CD4-positive, alpha-beta T cell treated with Interleukin-17A for 4 hours (primary cell): ENCODE measurements around the gene FTCD.

Experiments used
- DNase-seq: peaks from one replicate; pipeline ENCODE4 v3.0.0-alpha.2; 2020; ENCODE audit warnings: mixed read lengths

Gene FTCD

GRCh38 chr21:46135782-46136395, 19.5 kb downstream of the FTCD start:
- no peak for DNase-seq

GRCh38 chr21:46131838-46132651, 23.3 kb downstream of the FTCD start:
- no peak for DNase-seq

- DNase-seq: no peak
Measured at GRCh38 chr21:46131588-46131837, 23.9 kb downstream of the FTCD start.

DNA sequence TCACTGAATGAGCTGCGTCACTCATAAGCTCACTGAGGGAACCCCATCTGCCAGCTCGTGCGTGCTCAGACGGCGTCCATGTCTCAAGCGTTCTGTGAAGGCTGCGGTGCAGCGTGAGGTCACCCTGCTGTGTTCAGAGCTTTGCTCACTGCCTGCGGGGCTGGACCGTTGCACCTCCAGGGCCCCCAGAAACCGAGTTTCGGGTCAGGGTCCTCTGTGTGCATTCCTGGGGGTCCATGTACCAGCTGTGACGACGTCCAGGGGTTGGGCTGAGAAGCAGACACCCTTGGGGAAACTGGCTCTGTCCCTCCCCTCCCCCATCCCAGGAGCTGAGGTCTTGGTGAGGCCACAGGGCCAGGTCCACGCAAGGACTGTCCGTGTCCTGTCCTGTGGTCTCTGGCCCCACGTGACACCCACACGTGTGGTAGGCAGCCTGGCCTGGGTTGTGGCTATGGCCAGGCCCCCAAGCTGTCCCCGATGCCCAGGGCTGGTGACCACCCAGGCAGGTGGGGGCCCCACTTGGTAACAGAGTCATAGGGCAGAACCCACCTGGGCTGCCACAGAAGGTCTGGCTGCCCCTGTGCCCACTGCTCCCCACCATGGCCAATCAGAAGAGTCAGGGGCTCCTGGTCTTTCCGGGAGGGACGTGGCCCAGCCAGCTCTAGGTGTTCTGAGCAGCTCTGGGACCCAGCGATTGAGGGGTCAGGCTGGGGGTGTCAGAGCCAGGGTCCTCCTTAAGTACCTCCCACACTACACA, 24.4 kb downstream of the FTCD start:
- DNase-seq: no peak

- no peak for DNase-seq
Measured at GRCh38 chr21:46129846-46130651, 25.3 kb downstream of the FTCD start.

- DNase-seq: no peak
Measured at GRCh38 chr21:46128933-46129571, 26.3 kb downstream of the FTCD start.

DNA sequence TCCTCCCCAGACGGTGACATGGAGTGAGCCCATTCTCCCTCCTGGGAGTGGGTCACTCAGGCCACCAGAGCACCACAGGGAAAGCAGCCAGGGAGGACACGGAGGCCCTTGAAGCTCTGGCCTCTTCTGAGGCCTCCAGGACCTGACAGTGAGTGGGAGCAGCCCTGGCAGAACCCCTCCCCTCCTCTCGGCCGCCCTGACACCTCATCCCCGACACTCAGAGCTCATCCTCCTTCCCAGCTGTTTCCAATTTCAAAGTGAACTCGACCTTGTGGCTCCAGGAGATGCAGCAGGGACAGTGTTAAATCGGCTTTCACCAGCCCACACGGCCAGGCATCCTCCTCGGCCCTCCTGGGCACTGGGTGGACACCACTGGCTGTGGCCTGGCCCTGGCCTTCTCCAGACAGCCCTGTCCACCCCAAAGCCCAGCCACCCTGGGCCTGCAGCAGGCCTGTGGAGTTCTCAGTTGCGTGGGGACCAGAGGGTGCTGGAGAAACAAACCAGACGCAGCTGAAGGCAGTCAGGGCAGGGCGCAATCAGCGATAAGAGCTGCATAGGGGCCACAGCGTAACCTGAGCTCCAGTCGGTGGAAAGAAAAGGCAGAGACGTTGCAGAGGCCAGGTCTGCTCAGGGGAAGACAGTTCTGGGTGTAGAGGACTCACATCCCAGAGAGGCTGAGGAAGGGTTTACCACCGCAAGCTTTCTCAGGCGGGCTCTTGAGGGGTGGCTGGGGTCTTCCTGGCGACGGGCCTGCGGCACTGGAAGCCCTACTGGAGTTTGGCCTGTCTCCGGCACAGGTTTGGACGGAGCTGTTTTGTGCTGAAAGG, 27.1 kb downstream of the FTCD start:
- DNase-seq: no peak

- no peak for DNase-seq
Measured at GRCh38 chr21:46127239-46128105, 27.9 kb downstream of the FTCD start.

- no peak for DNase-seq
Measured at GRCh38 chr21:46126309-46127238, 28.8 kb downstream of the FTCD start.

DNA sequence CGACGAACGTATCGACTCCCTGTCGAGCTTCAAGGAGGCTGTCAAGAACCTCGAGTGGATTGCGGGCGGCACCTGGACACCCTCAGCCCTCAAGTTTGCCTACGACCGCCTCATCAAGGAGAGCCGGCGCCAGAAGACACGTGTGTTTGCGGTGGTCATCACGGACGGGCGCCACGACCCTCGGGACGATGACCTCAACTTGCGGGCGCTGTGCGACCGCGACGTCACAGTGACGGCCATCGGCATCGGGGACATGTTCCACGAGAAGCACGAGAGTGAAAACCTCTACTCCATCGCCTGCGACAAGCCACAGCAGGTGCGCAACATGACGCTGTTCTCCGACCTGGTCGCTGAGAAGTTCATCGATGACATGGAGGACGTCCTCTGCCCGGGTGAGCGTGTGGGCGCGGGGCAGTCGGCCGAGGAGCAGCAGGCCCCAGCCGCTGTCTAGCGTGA, 29.5 kb downstream of the FTCD start:
- no peak for DNase-seq

DNA sequence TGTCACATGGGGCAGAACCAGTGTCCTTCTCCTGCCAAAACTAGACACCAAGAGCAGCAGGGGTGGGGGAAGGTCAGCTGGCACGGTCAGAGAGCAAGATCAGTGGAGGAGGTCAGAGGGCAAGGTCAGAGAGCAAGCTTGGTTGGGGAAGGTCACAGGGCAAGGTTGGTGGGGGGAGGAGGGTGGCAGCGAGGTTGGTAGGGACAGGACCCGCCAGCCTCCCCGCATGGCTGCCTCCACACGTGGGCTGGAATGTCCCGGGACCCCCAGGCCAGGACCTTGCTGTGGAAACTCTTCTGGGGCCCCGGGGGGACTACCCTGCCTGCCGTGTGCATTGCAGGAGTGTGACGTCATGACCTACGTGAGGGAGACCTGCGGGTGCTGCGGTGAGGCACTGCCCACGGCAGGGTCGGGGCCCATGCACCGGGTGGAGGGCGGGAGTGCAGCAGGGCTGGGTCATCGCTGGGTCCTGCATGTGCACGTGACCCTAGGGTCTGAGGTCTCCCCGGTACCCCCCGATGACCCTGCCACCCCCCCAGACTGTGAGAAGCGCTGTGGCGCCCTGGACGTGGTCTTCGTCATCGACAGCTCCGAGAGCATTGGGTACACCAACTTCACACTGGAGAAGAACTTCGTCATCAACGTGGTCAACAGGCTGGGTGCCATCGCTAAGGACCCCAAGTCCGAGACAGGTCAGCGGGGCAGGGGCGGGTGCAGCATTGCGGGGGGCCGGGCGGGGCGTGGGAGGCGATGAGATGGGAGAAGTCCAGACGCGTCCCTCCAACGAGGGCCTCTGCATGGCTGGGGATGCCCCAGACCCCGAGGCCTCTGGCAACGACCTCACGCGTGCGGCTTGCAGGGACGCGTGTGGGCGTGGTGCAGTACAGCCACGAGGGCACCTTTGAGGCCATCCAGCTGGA, 30.2 kb downstream of the FTCD start:
- no peak for DNase-seq

- DNase-seq: no peak
Measured at GRCh38 chr21:46124083-46124925, 31.1 kb downstream of the FTCD start.

DNA sequence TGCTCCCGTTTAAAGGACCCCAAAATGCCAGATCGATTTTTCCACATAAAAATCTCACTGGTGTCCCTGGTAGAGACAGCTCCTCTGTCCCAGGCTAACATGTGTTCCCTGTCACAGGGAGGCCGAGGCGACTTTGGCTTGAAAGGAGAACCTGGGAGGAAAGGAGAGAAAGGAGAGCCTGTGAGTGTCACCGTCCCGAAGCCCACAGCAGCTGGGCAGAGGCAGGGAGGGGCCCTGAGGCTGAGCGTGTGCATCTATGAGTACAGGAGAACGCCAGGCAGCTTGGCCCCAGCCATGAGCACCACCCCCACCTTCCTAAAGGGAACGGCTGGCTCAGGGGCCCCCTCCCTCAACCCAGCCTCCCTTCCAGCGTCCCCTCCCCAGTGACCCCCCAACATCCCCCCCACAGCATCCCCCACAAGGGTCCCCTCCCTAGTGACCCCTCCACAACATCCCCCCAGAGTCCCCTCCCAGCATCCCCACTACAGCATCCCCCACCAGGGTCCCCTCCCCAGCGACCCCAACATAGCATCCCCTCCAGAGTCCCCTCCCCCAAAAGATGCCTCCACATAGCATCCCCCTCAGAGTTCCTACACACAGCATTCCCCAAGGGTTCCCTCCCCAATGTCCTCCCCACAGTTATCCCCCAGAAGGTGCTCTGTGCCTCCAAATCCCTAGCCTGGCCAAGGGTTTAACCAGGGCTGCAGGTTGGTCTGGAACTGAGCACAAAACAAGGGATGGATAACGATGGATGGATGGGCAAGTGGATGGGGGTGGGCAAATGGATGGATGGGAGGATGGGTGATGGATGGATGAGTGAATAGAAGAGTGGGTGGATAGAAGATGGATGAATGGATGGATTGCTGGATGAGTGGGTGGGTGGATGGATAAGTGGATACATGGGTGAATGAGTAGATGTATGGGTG, 32.4 kb downstream of the FTCD start:
- no peak for DNase-seq

DNA sequence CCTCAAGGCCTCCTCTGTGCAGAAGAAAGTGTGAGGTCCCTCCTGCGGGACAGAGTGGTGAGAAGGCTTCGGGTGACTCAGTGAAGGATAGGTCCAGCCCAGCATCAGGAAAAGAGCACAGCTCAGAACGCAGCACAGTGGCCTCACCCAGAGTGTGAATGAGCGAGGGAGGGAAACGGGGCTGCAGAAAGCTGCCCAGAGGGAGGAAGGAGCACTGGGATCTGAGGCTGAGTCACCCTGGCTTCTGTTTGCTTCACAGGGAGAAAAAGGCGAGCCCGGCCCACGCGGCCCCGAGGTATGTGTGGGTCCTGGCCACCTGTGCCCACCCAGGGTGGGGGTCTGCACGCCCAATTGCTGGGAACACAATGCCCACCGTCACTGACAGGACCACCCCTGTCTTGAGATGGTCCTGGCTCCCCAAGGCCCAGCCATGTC, 33.1 kb downstream of the FTCD start:
- DNase-seq: no peak

DNA sequence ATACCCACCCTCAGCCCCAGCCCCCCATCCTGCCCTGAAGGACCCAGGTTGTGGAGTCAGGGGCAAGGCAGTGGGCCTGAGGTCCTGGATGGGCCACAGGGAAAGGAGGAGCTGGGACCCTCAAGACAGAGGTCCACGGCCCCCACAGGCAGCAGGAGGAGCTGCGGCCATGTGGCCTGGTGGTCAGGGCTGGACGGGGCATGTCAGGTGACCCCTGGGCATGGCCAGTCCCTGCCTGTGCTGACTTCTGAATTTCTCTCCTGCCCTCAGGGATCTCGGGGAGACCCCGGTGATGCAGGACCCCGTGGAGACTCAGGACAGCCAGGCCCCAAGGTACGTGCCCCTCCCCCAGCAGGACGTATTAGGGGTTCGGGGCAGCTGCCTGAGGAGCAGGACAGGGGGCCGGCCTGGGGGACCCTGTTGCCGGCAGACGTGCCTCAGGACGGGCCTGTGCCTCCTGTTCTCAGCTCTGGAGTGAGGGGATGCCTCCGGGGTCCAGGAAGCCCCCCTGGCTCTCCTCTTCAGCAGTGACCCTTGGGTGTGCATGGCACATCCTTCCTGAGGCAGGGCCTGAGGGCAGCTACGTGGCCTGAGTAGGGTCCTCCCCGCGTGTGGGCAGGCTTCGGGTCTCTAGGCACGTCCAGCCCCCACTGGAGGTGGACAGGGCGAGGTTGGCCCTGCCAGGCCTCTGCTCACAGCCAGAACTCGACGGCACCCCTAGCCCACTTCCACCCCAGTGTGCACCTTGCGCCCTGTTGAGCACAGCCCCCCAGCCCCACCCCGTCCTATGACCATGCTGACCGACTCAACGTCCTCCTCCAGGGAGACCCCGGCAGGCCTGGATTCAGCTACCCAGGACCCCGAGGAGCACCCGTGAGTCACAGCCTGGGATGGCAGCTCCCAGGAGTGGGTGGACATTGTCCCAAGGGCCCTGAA, 33.8 kb downstream of the FTCD start:
- DNase-seq: no peak
